Measurements from ENCODE around the gene ATP5MC2.

ATP5MC2 gene

DNA sequence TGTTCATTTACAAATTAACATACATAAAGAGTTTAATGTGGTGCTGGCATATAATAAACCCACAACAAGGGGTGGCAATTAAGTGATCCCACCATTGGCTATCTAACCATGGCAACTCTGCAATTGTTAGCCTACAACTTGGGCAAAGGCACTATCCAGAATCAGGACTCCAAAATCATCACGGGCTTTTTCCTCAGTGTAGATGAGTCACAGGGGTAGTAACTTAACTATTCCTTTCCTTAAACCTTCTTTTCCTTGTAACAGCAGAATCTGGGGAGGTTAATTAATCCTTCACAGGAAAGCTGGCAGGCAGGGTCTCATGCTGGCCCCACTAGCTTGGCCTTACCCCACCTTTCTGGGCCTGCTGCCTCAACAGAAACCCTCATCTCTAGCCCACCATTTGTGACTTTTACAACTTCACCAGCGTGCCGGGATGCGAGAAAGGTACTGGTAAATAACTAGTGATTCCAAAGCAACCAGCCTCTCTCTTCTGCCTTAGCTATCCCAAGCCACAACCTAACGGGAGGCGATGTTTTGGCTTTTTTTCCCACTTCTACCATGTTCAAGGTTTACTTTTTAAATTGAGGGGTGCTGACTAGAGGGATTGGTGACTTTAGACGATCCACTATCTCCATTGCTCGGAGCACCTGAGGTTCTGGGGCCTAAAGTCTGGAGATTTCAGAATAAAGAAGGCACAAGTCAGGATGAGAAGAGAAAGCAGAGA lies 744 bp downstream of the ATP5MC2 start:
- H3K27me3 ChIP-seq (ENCODE audit: control insufficient read depth in 1 of 2, insufficient read depth in 2 of 2, low read length in 2 of 2), result no peaks in the 10 kb centered on the region
- peaks cover 33% of the 10 kb centered on the region for H3K4me1 ChIP-seq (ENCODE audit: control insufficient read depth, insufficient read depth, low read length)
- H3K9me3 ChIP-seq (ENCODE audit: control insufficient read depth in 2 of 2, low read length in 2 of 2), result no peaks in the 10 kb centered on the region
- peak overlapping the region; percentile 95 to 99 for H3K4me3 ChIP-seq (ENCODE audit: low read length in 2 of 2)
- H3K27ac ChIP-seq (ENCODE audit: low read length), result peak overlapping the region; percentile 98
- H3K9ac ChIP-seq (ENCODE audit: low read length in 2 of 2), result peak overlapping the region; percentile 84 to 85
- H3K36me3 ChIP-seq (ENCODE audit: control insufficient read depth in 2 of 2, insufficient read depth in 2 of 2, low read length in 2 of 2), result peaks cover 15 to 18% of the 10 kb centered on the region in 2 donors

DNA sequence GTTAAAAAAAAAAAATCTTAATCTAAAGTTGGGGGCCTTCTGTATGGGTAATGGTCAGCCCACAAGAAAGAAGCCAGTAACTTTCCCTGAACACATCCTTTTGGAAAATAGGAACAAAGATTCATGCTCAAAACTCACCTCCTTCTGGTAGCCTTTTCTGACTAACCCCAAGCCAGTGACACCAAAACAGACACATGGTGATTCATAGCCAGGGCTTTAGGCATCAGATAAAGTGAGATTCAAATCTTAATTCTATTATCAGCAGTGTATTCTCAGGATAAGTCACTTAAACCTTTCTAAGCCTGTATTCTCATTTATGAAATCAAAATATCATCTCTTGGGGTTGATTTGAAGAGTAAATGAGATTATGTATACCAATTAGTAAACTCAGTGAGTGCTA lies 4.9 kb downstream of the ATP5MC2 start:
- H3K27me3 ChIP-seq (ENCODE audit: control insufficient read depth in 1 of 2, insufficient read depth in 2 of 2, low read length in 2 of 2), result no peaks in the 10 kb centered on the region
- H3K27ac ChIP-seq (ENCODE audit: low read length), result no peak overlapping the region
- peaks cover 34 to 36% of the 10 kb centered on the region in 2 donors for H3K36me3 ChIP-seq (ENCODE audit: control insufficient read depth in 2 of 2, insufficient read depth in 2 of 2, low read length in 2 of 2)
- no peak overlapping the region for H3K9ac ChIP-seq (ENCODE audit: low read length in 2 of 2)
- H3K9me3 ChIP-seq (ENCODE audit: control insufficient read depth in 2 of 2, low read length in 2 of 2), result no peaks in the 10 kb centered on the region
- H3K4me3 ChIP-seq (ENCODE audit: low read length in 2 of 2), result no peak overlapping the region
- H3K4me1 ChIP-seq (ENCODE audit: control insufficient read depth, insufficient read depth, low read length), result peaks cover 12% of the 10 kb centered on the region

DNA sequence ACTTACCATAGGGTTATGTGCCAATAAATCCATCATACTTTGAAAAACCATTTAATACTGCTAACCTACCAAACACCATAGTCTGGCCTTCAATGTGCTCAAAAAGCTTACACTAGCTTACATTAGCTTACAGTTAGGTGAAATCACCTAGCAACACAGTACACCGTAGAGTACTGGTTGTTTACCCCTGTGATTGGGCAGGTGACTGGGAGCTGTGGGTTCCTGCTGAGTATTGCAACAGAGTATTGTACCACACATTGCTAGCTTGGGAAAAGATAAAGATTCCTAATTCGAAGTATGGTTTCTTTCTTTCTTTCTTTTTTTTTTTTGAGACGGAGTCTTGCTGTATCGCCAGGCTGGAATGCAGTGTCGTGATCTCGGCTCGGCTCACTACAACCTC lies 5.6 kb downstream of the ATP5MC2 start:
- Histone ChIP-seq H3K9ac (ENCODE audit: low read length in 2 of 2) (no peak overlapping the region), H3K27me3 (ENCODE audit: control insufficient read depth in 1 of 2, insufficient read depth in 2 of 2, low read length in 2 of 2) (no peaks in the 10 kb centered on the region), H3K4me3 (ENCODE audit: low read length in 2 of 2) (no peak overlapping the region), H3K36me3 (ENCODE audit: control insufficient read depth in 2 of 2, insufficient read depth in 2 of 2, low read length in 2 of 2) (peaks cover 38 to 41% of the 10 kb centered on the region in 2 donors), H3K27ac (ENCODE audit: low read length) (no peak overlapping the region), H3K9me3 (ENCODE audit: control insufficient read depth in 2 of 2, low read length in 2 of 2) (no peaks in the 10 kb centered on the region), H3K4me1 (ENCODE audit: control insufficient read depth, insufficient read depth, low read length) (peaks cover 13% of the 10 kb centered on the region)

DNA sequence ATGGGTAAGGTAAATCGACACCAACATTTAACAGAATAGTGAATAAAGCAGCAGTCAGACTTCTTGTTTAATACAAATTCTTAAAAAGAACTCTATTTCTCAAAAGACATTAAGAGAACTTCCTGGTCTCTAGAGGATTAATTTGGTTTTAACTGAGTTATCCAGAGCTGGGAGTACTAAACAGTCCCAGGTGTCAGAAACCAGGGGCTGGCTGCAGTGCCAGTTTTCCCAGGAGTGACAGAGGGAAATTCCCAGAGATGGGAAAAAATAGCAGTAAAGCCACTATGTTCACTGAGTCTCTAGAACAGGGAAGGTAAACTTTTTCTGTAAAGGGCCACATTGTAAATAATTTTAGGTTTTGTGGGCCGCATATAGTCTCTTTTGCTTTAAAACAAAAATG lies 8.8 kb downstream of the ATP5MC2 start:
- H3K36me3 ChIP-seq (ENCODE audit: control insufficient read depth in 2 of 2, insufficient read depth in 2 of 2, low read length in 2 of 2), result peaks cover 41 to 43% of the 10 kb centered on the region in 2 donors
- H3K4me1 ChIP-seq (ENCODE audit: control insufficient read depth, insufficient read depth, low read length), result peaks cover 9% of the 10 kb centered on the region
- H3K27me3 ChIP-seq (ENCODE audit: control insufficient read depth in 1 of 2, insufficient read depth in 2 of 2, low read length in 2 of 2), result no peaks in the 10 kb centered on the region
- no peak overlapping the region for H3K4me3 ChIP-seq (ENCODE audit: low read length in 2 of 2)
- H3K27ac ChIP-seq (ENCODE audit: low read length), result no peak overlapping the region
- no peaks in the 10 kb centered on the region for H3K9me3 ChIP-seq (ENCODE audit: control insufficient read depth in 2 of 2, low read length in 2 of 2)
- H3K9ac ChIP-seq (ENCODE audit: low read length in 2 of 2), result no peak overlapping the region

DNA sequence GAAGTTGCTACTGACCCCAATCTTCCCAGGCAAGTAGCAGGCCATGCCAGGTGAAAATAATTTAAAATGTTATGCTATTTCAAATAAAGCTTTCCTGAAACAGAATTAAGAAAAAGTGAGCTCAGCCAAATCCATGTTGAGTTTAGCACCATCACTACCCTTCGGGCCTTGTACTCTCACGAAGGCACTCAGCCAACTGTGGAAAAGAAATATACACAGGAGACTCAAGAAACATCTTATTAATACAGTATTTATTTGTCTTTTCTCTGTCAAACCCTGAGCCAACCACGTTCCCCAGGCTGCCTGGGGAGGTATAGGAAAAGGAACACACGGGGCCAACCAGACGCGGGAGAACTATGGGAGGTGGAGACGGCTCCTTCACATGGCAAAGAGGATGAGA lies 10.9 kb downstream of the ATP5MC2 start:
- H3K9me3 ChIP-seq (ENCODE audit: control insufficient read depth in 2 of 2, low read length in 2 of 2), result no peaks in the 10 kb centered on the region
- no peaks in the 10 kb centered on the region for H3K27me3 ChIP-seq (ENCODE audit: control insufficient read depth in 1 of 2, insufficient read depth in 2 of 2, low read length in 2 of 2)
- peaks cover 28 to 32% of the 10 kb centered on the region in 2 donors for H3K36me3 ChIP-seq (ENCODE audit: control insufficient read depth in 2 of 2, insufficient read depth in 2 of 2, low read length in 2 of 2)
- no peak overlapping the region for H3K4me3 ChIP-seq (ENCODE audit: low read length in 2 of 2)
- H3K4me1 ChIP-seq (ENCODE audit: control insufficient read depth, insufficient read depth, low read length), result peaks cover 16% of the 10 kb centered on the region
- no peak overlapping the region for H3K9ac ChIP-seq (ENCODE audit: low read length in 2 of 2)
- peak overlapping the region; percentile 53 for H3K27ac ChIP-seq (ENCODE audit: low read length)

DNA sequence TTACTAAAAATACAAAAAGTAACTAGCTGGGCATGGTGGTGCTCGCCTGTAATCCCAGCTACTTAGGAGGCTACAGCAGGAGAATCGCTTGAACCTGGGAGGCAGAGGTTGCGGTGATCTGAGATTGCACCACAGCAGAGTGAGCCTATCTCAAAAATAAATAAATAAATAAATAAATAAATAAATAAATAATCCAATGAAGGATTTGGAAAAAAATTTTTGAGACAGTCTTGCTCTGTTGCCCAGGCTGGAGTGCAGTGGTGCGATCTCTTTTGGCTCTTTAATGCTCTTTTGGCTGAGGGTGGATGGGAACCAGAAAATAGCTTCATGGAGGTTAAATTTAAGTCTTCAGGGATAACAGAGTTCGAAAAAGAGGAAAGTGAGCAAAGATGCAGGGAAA lies 11.7 kb downstream of the ATP5MC2 start:
- Histone ChIP-seq H3K9ac (ENCODE audit: low read length in 2 of 2) (no peak overlapping the region), H3K9me3 (ENCODE audit: control insufficient read depth in 2 of 2, low read length in 2 of 2) (no peaks in the 10 kb centered on the region), H3K4me1 (ENCODE audit: control insufficient read depth, insufficient read depth, low read length) (peaks cover 23% of the 10 kb centered on the region), H3K4me3 (ENCODE audit: low read length in 2 of 2) (no peak overlapping the region), H3K36me3 (ENCODE audit: control insufficient read depth in 2 of 2, insufficient read depth in 2 of 2, low read length in 2 of 2) (peaks cover 20 to 25% of the 10 kb centered on the region in 2 donors), H3K27me3 (ENCODE audit: control insufficient read depth in 1 of 2, insufficient read depth in 2 of 2, low read length in 2 of 2) (no peaks in the 10 kb centered on the region), H3K27ac (ENCODE audit: low read length) (no peak overlapping the region)

DNA sequence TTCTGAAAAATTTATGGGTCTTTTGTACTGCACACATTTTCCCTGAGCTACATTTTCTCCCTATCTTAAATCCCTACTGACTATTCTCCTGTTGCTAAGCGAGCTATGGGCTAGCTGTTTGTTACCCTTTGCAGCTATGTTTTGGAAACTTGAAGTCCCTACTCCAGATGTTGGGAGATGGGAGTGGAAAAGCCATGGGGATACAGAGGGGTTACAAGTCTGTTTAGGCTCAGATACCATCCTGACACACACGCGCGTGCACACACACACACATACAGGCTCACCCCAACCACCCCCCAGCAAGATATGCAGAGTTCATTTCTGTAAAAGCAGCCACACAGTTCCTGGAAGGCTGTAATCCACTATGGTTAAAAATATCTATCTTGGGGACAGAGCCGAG lies 15.8 kb downstream of the ATP5MC2 start:
- peak overlapping the region; percentile 39 to 58 for H3K9ac ChIP-seq (ENCODE audit: low read length in 2 of 2)
- H3K36me3 ChIP-seq (ENCODE audit: control insufficient read depth in 2 of 2, insufficient read depth in 2 of 2, low read length in 2 of 2), result peaks cover 6 to 7% of the 10 kb centered on the region in 2 donors
- H3K4me3 ChIP-seq (ENCODE audit: low read length in 2 of 2), result peak overlapping the region; percentile 40 to 54

DNA sequence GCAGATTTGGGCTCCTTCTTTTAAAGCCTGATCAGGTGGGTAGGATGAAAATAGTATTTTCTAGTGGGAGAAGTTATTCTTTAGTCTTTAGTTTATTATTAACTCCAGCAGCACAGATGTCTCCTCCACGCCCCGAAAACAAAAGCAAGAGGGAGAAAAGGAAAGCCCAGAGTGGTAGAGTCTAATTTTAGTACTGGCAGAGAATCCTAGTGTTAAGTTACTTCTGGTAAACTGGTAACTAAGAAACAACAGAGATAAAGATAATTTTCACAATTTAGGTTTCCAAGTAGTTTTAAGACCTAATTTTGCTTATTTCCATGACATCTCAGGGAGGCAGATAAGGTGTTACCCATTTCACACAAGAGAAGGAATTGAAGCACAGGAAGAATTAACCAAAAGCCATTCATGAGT lies 16.3 kb downstream of the ATP5MC2 start:
- Histone ChIP-seq H3K27me3 (ENCODE audit: control insufficient read depth in 1 of 2, insufficient read depth in 2 of 2, low read length in 2 of 2) (no peaks in the 10 kb centered on the region), H3K4me3 (ENCODE audit: low read length in 2 of 2) (peak overlapping the region; percentile 40 to 54), H3K27ac (ENCODE audit: low read length) (peak overlapping the region; percentile 92), H3K9ac (ENCODE audit: low read length in 2 of 2) (peak overlapping the region; percentile 39 to 58), H3K36me3 (ENCODE audit: control insufficient read depth in 2 of 2, insufficient read depth in 2 of 2, low read length in 2 of 2) (peaks cover 3% of the 10 kb centered on the region in 2 donors), H3K4me1 (ENCODE audit: control insufficient read depth, insufficient read depth, low read length) (peaks cover 30% of the 10 kb centered on the region), H3K9me3 (ENCODE audit: control insufficient read depth in 2 of 2, low read length in 2 of 2) (no peaks in the 10 kb centered on the region)

More for the DNA sequence above, 15.8 kb downstream of the ATP5MC2 start:
- peaks cover 34% of the 10 kb centered on the region for H3K4me1 ChIP-seq (ENCODE audit: control insufficient read depth, insufficient read depth, low read length)
- H3K27ac ChIP-seq (ENCODE audit: low read length), result peak overlapping the region; percentile 92
- H3K27me3 ChIP-seq (ENCODE audit: control insufficient read depth in 1 of 2, insufficient read depth in 2 of 2, low read length in 2 of 2), result no peaks in the 10 kb centered on the region
- H3K9me3 ChIP-seq (ENCODE audit: control insufficient read depth in 2 of 2, low read length in 2 of 2), result no peaks in the 10 kb centered on the region

DNA sequence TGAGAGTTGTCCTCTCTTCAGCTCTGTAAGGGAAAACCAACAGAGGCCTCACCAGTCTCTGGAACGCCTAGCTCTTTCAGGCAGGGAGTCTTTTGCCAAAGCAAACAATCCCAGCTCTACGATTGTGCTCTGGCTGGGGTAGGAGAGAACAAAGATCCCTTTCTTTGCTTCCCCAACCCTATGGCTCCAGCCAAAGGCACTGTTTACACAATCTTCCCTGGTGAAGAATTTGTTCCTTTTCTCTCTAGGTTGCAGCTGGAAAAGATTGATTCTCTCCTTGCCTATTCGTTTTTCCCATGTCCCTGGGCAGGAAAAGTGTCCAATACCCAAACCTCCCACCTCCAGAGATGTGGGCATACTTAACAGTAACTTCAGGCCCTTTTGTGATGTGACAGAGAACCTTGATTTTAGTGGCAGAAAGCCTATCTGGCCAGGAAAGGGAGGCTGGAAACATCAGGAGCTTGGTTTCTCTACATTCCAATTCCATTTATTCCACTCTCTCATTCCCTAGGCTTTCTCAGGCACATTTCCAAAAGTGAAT lies 16.8 kb downstream of the ATP5MC2 start:
- Histone ChIP-seq H3K27me3 (ENCODE audit: control insufficient read depth in 1 of 2, insufficient read depth in 2 of 2, low read length in 2 of 2) (no peaks in the 10 kb centered on the region), H3K27ac (ENCODE audit: low read length) (peak overlapping the region; percentile 92), H3K36me3 (ENCODE audit: control insufficient read depth in 2 of 2, insufficient read depth in 2 of 2, low read length in 2 of 2) (no peaks in the 10 kb centered on the region), H3K4me3 (ENCODE audit: low read length in 2 of 2) (peak overlapping the region; percentile 40 to 54), H3K9me3 (ENCODE audit: control insufficient read depth in 2 of 2, low read length in 2 of 2) (no peaks in the 10 kb centered on the region), H3K9ac (ENCODE audit: low read length in 2 of 2) (peak overlapping the region; percentile 39 to 60), H3K4me1 (ENCODE audit: control insufficient read depth, insufficient read depth, low read length) (peaks cover 29% of the 10 kb centered on the region)

DNA sequence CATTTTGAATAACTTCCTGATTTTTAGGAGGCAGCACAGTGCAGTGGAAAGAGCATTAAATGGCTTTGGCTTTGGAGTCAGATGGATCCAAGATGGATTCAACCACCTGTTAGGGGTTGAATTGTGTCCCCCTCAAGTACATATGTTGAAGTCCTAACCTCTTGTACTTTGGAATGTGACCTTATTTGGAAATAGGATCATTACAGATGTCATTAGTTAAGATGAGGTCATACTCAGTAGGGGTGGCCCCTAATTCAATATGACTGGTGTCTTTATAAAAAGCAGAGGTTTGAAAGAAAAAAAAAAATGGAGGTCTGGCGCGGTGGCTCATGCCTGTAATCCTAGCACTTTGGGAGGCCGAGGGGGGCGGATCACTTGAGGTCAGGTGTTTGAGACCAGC lies 18.8 kb downstream of the ATP5MC2 start:
- Histone ChIP-seq H3K27me3 (ENCODE audit: control insufficient read depth in 1 of 2, insufficient read depth in 2 of 2, low read length in 2 of 2) (no peaks in the 10 kb centered on the region), H3K9me3 (ENCODE audit: control insufficient read depth in 2 of 2, low read length in 2 of 2) (no peaks in the 10 kb centered on the region), H3K4me3 (ENCODE audit: low read length in 2 of 2) (no peak overlapping the region), H3K36me3 (ENCODE audit: control insufficient read depth in 2 of 2, insufficient read depth in 2 of 2, low read length in 2 of 2) (no peaks in the 10 kb centered on the region), H3K4me1 (ENCODE audit: control insufficient read depth, insufficient read depth, low read length) (peaks cover 29% of the 10 kb centered on the region), H3K9ac (ENCODE audit: low read length in 2 of 2) (no peak overlapping the region), H3K27ac (ENCODE audit: low read length) (peak overlapping the region; percentile 92)

DNA sequence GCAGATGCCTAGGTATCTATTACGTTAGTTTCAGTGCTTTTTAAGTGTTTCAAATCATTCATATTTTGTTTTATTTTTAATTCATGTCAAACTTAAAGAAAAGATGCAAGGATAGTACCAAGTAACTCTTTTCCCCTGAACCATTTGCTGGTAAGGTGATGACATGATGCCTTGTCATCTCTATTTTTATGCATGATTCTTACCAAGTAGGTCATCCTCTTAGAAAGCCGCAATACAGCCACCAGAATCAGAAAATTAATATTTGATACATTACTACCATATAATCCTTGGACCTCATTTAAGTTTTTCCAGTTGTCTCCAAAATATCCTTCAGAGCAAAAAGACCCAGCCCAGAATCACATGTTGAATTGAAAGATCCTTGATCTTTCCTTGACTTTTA lies 22.3 kb downstream of the ATP5MC2 start:
- H3K27ac ChIP-seq (ENCODE audit: low read length), result no peak overlapping the region
- no peak overlapping the region for H3K9ac ChIP-seq (ENCODE audit: low read length in 2 of 2)
- peaks cover 9% of the 10 kb centered on the region for H3K4me1 ChIP-seq (ENCODE audit: control insufficient read depth, insufficient read depth, low read length)
- no peaks in the 10 kb centered on the region for H3K27me3 ChIP-seq (ENCODE audit: control insufficient read depth in 1 of 2, insufficient read depth in 2 of 2, low read length in 2 of 2)
- no peaks in the 10 kb centered on the region for H3K36me3 ChIP-seq (ENCODE audit: control insufficient read depth in 2 of 2, insufficient read depth in 2 of 2, low read length in 2 of 2)
- no peaks in the 10 kb centered on the region for H3K9me3 ChIP-seq (ENCODE audit: control insufficient read depth in 2 of 2, low read length in 2 of 2)
- H3K4me3 ChIP-seq (ENCODE audit: low read length in 2 of 2), result no peak overlapping the region

Measured in stomach smooth muscle (tissue), 2 donors.